GM19351 (cell line): ENCODE results near the gene JADE2.
"Not testable (repeated sequence)": the region's sequence is repeated elsewhere in the genome, so short reads cannot be mapped to it uniquely, and the experiment has no call there.

Experiments
- ATAC-seq: cut with Tn5 transposase; IDR thresholded peaks from one replicate; pipeline ENCODE4 v1.9.1; 2021; ENCODE audit warnings: mild to moderate bottlenecking, moderate library complexity; ENCODE audit not compliant: unreplicated experiment

Gene JADE2

DNA sequence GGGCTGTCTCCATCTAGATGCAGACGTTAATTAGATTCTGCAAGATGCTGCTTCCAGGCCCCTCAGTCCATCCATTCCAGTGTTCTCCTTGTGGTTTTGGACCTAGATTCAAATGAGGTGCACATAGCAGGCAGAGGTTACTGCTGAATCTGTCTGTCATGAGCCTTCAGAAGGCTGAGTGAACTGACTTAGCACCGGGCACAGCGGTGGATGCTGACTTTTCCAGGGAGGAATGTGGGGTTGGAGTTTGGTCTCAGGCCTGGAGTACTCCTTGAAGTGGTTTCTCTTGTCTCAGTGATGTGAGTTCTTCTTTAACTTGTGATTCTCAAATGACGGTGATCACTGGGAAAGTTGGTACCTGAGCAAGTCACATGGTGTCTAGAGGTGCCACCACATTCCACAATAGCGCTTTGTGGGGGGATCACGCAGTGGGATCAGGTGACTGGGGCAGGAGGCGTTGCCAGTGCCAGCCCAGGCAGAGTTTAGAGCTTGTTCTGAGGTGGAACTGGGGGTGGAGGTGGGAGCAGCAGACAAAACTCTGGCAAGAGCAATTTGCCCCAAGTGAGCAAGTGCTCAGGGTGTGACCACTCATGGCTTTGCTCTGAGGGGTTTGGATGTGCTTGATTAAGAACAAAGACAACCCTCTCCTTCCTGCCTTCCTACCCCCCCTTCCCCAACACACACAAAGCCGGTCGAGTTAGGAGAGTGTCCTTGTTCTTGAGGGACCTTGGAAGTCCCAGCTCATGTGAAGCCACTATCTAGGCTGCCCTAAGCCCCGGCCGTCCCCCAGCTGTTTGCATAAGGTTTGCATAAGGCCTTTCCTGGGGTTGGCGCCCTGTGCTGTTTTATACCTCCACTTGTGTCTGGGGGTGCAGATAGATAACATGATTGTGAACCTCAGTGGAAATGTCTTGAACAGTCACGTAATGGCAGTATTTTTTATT, 25.1 kb downstream of the JADE2 start:
- no peak for ATAC-seq

DNA sequence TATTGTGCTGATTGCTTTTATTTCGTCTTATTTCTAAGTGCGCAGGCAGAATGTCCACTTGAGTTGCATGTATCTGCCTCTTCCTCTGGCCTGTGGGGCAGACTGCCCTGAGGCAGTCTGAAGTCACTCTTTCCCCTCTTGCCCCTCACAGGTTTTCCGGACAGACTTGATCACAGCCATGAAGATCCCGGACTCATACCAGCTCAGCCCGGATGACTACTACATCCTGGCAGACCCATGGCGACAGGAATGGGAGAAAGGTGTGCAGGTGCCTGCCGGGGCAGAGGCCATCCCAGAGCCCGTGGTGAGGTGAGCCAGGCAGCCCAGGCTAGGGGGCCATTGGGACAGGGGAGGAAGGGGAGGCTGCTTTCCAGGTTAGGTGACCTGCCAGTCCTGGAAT, 26.4 kb downstream of the JADE2 start:
- ATAC-seq: no peak

DNA sequence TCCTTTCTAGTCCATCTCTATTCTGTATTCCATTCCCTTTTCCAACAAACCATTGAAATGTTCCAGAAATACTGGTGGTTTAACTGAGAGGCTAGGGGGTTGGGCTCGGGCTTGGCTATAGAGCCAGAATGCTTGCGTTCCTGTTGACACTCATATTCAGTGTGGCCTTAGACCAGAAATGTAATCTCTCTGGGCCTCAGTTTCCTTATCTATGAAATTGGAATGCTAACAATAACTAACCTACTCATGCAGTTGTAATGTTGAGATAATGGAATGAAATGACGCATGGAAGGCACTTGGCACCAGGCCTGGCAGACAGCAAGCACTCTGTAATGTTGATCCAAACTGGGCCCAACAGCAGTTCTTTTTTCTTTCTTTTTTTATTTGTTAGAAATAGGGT, 26.8 kb downstream of the JADE2 start:
- no peak for ATAC-seq

DNA sequence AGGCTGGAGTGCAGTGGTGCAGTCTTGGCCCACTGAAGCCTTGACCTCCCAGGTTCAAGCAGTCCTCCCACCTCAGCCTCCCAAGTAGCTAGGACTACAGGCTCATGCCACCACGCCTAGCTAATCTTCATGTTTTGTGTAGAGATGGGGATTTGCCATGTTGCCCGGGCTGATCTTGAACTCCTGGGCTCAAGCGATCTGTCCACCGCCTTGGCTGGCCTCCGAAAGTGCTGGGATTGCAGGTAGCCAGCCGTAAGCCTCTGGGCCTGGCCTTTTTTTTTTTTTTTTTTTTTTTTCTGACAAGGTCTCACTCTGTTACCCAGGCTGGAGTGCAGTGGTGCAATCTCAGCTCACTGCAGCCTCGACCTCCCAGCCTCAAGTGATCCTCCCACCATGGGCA, 27.2 kb downstream of the JADE2 start:
- ATAC-seq: not testable (repeated sequence)

DNA sequence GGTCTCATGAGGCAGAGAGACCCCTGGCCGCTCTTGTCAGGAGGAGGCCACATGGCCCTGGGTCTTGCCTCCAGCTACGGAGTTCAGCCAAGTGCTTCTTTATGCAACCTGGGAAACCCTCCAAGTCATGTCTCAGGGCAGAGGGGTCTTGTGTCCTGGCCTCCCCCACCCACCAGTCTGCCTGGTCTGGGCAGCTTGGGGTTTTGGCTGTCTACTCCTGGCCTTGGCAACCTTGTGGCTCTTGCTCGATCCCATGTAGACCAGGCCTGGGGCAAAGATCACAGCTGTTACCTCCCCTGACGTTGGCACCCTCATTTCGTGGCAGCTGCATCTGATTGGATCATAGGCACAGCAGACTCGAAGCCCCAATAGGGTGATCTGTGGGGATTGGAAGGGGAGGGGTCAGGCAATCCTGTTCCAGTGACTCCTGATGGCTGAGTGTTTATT, 28.4 kb downstream of the JADE2 start:
- ATAC-seq: no peak

DNA sequence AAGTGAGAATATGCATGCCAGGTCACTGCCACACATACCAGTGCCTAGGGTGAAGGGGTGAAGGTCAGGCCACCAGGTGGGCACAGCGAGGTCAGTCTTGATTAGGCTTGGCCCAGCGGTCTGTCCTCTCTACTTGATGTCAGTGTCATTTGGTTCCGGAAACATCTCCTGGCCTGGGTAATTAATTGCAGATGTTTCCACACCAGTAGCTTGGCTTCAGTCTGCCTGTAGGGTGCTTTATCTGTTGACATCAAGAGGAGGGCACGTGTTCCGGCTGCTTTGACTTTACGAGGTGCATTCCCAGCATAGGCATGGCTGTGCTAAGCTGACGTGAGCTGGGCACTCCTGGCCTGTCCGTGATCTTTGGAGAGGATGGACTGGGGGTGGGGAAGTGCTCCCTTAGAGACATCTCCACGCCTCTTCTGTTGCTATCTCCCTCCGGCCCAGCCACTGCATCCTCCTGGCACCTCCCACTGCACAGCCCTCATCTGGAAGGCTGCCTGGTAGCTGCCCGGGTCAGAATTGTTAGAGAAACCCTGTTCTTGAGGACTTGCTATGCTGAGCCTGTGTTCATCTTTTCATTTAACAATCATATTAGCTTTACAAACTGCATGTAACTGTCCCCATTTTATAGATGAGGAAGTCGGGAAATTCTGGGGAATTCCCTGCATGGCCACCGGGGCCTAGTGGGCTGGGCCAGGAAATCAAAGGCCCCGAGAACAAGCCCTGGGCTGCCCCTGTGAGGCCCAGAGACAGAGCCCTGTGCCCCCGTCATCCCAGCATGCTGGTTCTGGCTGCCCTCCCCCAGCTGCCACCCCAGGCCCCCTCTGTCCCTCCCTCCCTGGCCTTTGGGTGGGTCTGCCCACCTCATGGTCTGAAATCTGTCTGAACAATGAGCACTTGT, 29.1 kb downstream of the JADE2 start:
- peak; percentile 44 for ATAC-seq

DNA sequence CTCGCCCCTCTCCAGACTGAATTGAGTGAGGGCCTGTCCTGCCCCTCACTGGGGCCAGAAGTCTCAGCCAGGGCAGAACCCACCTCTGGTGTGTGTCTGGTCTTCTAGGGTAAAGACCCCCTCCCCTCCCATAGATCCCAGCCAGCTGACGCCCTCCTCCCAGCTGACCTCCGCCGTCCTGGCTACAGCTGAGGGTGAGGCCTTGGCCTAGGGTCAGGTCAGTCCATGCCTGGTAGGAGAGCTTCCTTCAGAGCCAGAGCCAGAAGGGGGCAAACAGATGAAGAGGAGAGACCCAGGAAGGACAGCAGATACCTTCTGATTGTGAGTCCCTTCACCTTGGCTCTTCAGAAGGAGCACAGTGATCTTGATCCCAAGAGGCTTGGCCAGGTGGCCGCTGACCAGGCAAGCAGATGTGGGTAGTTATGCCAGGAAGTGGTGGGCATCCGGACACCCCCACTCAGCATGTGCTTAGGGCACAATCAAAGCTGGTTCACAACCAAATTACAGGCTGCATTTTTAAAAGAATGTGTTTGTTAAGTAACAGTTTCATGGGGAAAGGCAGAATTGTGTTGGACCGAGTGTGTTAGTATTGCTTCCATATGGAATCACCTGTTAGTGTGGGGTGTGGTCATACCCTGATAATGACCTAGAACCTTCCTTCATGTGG, 29.9 kb downstream of the JADE2 start:
- no peak for ATAC-seq

DNA sequence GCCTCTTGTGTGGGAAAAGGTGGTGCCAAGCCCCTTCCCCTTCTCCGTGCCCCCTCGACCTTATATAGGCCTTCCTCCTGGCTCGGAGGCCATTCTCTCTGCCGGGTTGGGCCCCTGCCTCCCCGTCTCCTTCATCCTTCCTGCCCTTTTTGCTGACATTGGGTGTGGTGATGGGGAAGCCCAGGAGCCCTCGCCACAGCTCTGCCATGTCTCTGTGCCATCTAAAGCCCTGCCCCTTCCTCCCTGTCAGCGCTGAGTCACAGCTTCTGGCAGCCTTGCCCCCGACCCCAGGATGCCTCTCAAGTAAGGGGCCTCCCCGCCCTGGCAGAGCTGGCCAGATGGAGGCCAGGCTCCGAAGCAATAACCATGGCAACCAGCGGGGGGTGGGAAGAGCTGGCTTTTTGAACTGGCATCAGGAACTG, 30.4 kb downstream of the JADE2 start:
- ATAC-seq: peak; percentile 37

DNA sequence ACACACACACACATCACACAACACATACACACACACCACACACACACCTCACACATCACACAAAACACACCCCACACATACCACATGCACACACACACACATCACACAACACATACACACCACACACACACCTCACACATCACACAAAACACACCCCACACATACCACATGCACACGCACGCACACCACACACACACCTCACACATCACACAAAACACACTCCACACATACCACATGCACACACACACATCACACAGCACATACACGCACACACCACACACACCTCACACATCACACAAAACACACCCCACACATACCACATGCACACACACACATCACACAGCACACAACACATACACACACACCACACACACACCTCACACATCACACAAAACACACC, 31.1 kb downstream of the JADE2 start:
- not testable (repeated sequence) for ATAC-seq

DNA sequence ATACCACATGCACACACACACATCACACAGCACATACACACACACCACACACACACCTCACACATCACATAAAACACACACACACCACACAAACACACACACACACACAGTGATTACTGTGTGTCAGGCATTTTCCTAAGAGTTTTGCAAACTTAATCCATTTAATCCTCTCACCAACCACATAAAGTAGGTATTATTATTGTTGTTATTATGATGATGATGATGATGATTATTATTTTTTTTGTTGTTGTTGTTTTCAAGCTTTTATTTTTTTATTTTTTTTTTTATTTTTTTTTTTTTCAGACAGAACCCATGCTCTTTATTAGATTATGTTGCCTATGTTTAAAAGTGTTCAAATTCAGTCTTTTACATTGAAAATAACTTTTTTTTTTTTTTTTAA, 31.5 kb downstream of the JADE2 start:
- ATAC-seq: no peak

DNA sequence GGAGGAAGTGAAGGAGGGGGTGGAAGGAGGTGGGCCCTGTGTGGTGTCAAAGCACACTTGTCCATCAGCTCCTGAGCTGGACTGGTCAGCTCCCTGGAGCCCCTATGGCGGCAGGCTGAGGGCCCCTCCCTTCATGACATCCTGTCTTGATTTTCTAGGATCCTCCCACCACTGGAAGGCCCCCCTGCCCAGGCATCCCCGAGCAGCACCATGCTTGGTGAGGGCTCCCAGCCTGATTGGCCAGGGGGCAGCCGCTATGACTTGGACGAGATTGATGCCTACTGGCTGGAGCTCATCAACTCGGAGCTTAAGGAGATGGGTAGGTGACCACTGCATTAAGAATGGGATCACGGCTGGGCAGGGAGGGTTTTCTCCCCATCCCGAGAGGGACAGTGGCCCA, 34.2 kb downstream of the JADE2 start:
- no peak for ATAC-seq

DNA sequence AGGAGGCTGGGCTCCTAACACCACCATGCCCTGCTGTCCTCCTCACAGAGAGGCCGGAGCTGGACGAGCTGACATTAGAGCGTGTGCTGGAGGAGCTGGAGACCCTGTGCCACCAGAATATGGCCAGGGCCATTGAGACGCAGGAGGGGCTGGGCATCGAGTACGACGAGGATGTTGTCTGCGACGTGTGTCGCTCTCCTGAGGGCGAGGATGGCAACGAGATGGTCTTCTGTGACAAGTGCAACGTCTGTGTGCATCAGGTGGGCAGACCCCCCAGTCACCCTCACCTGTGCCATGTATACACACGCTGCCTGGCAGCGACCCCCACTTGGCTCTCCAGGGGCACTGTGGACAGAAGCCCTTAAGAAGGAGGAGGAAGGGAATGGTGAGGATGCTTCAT, 35.2 kb downstream of the JADE2 start:
- ATAC-seq: no peak

DNA sequence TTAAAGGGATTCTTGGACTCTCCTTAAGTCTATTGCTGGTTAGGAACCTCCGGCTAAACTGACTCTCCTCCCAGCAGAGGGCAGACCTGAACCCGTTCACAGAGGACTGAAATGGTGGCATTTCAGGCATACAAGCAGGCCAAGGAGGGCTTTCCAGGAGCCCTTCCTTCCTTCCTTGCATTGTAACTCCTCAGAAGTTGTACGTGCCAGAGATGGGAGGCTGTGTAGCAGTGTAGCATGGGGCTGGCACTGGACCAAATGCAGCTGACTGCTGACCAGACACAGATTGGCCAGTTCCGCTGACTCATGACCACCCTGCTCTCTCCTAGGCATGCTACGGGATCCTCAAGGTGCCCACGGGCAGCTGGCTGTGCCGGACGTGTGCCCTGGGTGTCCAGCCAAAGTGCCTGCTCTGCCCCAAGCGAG, 36.4 kb downstream of the JADE2 start:
- no peak for ATAC-seq

DNA sequence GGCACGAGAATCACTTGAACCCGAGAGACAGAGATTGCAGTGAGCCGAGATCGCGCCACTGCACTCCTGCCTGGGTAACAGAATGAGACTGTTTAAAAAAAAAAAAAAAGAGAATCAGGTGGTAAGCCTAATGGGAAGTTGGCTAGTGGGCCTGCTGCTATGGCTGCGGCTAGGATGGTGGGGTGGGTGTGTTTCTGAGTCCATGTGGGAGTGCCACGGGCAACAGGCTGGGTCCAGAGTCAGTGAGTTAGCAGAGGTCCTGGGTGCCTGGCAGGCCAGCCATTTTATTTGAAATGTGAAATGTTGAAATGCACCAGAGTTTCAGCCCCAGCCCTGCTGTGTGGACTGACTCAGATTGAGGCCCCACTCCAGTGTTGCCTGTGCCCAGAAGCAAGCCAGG, 37.8 kb downstream of the JADE2 start:
- no peak for ATAC-seq

DNA sequence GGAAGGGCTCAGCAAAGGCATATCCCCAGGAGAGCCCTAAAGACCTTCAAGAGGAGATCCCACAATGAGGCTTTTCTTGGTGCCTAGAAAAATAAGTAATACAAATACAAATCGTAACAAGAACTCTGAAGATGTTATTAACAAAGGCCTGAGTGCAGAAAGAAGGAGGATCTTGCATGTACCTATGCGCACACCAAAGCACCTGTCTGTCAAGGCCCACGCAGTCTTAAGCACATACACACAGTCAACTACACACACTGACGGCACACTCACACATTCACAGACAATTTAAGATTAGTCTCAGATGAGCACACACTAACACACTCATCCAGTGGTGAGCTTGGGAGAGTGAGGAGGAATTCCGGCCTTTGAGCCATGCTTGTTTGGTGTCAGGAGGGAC, 38.5 kb downstream of the JADE2 start:
- ATAC-seq: no peak

DNA sequence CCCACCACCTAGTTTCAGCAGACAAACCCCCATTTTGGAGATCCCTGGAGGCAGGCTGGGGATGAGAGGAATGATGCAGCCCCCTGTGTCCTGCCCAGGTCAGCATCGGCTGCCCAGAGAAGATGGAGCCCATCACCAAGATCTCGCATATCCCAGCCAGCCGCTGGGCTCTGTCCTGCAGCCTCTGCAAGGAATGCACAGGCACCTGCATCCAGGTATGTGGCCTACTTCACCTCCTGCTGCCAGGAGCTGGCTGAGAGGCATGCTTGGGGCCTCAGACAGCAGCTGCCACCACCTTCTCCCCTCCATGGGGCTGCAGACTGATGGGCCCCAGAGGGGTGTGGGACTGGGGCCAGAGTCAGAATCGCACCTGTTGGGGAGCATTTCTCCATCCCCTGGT, 38.9 kb downstream of the JADE2 start:
- ATAC-seq: no peak

DNA sequence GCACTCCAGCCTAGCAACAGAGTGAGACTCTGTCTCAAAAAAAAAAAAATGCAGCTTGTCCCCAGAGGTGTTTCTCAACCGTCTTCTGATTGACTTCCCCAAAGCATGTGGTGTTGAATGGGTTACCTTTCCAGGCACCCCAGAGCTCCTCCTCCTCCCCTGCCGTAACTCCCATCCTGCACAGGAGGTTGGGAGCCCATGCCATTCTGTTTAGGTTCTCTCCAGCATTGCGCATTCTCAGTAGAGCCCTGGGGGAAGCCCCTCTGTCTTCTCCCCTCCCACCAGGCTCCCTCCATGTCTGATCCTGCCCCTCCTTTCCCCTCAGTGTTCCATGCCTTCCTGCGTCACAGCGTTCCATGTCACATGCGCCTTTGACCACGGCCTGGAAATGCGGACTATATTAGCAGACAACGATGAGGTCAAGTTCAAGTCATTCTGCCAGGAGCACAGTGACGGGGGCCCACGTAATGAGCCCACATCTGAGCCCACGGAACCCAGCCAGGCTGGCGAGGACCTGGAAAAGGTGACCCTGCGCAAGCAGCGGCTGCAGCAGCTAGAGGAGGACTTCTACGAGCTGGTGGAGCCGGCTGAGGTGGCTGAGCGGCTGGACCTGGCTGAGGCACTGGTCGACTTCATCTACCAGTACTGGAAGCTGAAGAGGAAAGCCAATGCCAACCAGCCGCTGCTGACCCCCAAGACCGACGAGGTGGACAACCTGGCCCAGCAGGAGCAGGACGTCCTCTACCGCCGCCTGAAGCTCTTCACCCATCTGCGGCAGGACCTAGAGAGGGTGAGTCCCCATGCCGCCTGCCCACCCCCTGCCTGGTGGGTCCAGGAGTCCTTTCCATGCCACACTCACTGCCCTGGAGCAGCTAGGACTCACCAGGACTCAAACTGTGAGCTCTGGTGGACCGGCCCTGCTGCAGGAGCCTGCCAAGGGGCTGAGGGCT, 40.6 kb downstream of the JADE2 start:
- no peak for ATAC-seq

DNA sequence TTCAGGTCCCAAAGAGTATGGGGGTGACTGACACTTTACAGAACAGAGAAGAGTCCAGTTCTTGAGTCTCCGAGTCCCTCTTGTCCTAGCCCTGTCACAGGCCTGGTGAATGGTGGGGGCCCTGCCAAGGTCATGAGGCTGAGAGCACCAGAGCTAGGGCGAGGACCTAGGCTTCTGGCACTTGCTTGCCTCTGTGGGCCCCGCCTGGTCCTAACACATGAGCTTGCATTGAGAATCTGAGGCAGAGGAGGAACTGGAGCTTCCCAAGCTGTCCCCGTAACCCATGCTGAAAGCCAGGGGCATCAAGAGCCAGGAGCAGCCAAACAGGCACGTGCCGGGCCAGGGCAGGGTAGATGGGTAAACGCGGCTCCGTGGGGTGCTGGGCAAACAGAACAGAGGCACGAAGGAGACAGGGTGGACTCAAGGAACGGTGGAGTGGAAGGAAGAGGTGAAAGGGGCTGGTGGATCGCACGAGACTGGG, 41.3 kb downstream of the JADE2 start:
- no peak for ATAC-seq

DNA sequence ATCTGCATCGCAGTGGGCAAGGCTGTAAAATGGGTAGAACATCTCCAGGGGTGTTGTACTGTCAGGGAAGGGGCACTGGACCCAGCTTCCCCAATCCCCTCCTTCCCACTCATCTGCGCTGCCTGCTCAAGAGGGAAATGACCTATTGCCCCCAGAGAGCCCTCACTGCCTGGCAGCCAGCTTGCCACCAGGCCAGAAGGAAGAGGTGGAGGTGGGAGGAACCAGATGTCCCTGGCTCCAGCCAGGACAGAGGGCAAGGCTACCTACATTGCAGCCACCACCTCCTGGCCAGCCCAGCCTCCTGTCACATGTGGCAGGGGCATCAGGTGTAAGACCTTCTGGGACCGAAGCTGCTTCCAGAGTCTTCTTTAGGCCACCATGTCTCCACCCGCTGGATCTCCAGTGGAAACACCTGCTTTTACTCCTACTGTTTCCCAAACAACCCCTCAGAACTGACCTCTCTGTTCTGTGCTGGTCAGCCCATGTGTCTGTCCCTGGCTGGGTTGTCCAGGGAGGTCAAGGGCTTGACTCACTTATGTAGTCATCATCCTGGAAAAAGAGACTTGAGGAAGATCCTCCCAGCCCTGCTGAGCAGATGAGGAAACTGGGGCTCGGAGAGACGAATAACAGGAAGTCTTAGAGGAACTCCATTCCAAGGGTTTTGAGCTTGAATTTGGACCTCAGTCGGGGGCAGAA, 42.3 kb downstream of the JADE2 start:
- no peak for ATAC-seq
